Measurements from ENCODE around the gene TRPM5. TPM values are rescaled to one million over a fixed set of nuclear protein-coding genes. Genes with fewer than 3 reads are reported as not detected.

TRPM5 gene
- total RNA-seq, 1 experiment from 2014 or later = 0.07 TPM

GRCh38 chr11:2400069-2400761 lies 44.1 kb downstream of the TRPM5 start, which contains the start of gene TSSC4:
TSSC4 (plus strand) TSS chr11:2400750; CDS start chr11:2402634, 1,884 bp downstream.
- Mint-ChIP-seq H3K4me1 (peaks cover 5% of the 10 kb centered on the region; the same call in 1 of the 2 replicates), H3K27ac (0 out of 2 replicates have a peak within 1 kb of the TSS, but pooled peaks have one; percentile 63), H3K9me3 (no peaks in the 10 kb centered on the region), H3K4me3 (peak within 1 kb of the TSS; percentile 83), H3K36me3 (peaks cover 15% of the 10 kb centered on the region), H3K27me3 (ENCODE audit: low read depth) (no peaks in the 10 kb centered on the region)
- POLR2A ChIA-PET = interaction anchor here (0.6 to 2.3 kb wide), 11 partner anchors 10 to 510 kb away, joined by 3 to 7 read pairs (median 4); no protein-coding TSS in a partner anchor
- ATAC-seq (peak; percentile 90), DNase-seq (ENCODE audit: low spot score) (peak; percentile 98)
- CTCF ChIA-PET = interaction anchor here (0.6 to 7.7 kb wide), 23 partner anchors 9 to 568 kb away, joined by 3 to 81 read pairs (median 4); partner anchors contain the start of gene CD81
- TF ChIP-seq JAZF1 (CRISPR knock-in tag; IDR thresholded peaks at IDR 0.05) = no peak
- no peak for TF ChIP-seq NR1H2 (CRISPR knock-in tag; IDR thresholded peaks at IDR 0.05)
- TF ChIP-seq ZNF671 (CRISPR knock-in tag; IDR thresholded peaks at IDR 0.05) = no peak
- no peak for TF ChIP-seq HMGA2 (CRISPR knock-in tag; IDR thresholded peaks at IDR 0.05)
- no peak for TF ChIP-seq IRF2 (CRISPR knock-in tag; IDR thresholded peaks at IDR 0.05; ENCODE audit: borderline replicate concordance, low read depth)
- no peak for TF ChIP-seq TEAD4 (CRISPR knock-in tag; IDR thresholded peaks at IDR 0.05)
- 0 out of 2 replicates have a peak, but pooled peaks have one; percentile 77 for TF ChIP-seq AFF4 (CRISPR knock-in tag; IDR thresholded peaks at IDR 0.05; ENCODE audit: borderline replicate concordance)
- TF ChIP-seq GABPB1 (CRISPR knock-in tag; IDR thresholded peaks at IDR 0.05) = peak; percentile 88
- TF ChIP-seq E2F5 (CRISPR knock-in tag; IDR thresholded peaks at IDR 0.05) = no peak; the same call in 1 of the 2 replicates
- no peak for TF ChIP-seq SMAD4 (CRISPR knock-in tag; IDR thresholded peaks at IDR 0.05)
- no peak for TF ChIP-seq GRHL2 (CRISPR knock-in tag; IDR thresholded peaks at IDR 0.05; ENCODE audit: insufficient replicate concordance, severe bottlenecking)
- no peak for TF ChIP-seq NFE2L1 (CRISPR knock-in tag; IDR thresholded peaks at IDR 0.05)
- TF ChIP-seq ZBTB21 (CRISPR knock-in tag; IDR thresholded peaks at IDR 0.05; ENCODE audit: borderline replicate concordance) = peak; percentile 99
- no peak for TF ChIP-seq AR (CRISPR knock-in tag; IDR thresholded peaks at IDR 0.05)
- TF ChIP-seq SOX15 (CRISPR knock-in tag; IDR thresholded peaks at IDR 0.05) = no peak
- no peak for TF ChIP-seq ZBTB43 (CRISPR knock-in tag; IDR thresholded peaks at IDR 0.05)
- peak; percentile 86 for TF ChIP-seq CTCF (IDR thresholded peaks at IDR 0.05)
- TF ChIP-seq NFATC4 (CRISPR knock-in tag; IDR thresholded peaks at IDR 0.05) = 0 out of 2 replicates have a peak, but pooled peaks have one; percentile 1
- TF ChIP-seq ATF2 (CRISPR knock-in tag; IDR thresholded peaks at IDR 0.05; ENCODE audit: borderline replicate concordance, low read depth) = no peak
- TF ChIP-seq EMX1 (CRISPR knock-in tag; IDR thresholded peaks at IDR 0.05) = 0 out of 2 replicates have a peak, but pooled peaks have one; percentile 51
- peak; percentile 95 for TF ChIP-seq MYBL2 (CRISPR knock-in tag; IDR thresholded peaks at IDR 0.05)
- TF ChIP-seq PRRX2 (CRISPR knock-in tag; IDR thresholded peaks at IDR 0.05) = peak; percentile 72
- TF ChIP-seq E2F1 (CRISPR knock-in tag; IDR thresholded peaks at IDR 0.05) = no peak

Measured in WTC11 (cell line).